Caco-2 (cell line): ENCODE measurements around the gene TMEM235. TPM values are rescaled to one million over a fixed set of nuclear protein-coding genes. Genes with fewer than 3 reads are reported as not detected.

Experiments used
- BruUV-seq: library from RNA; stranded (reverse); fragments of 400-500 nt; replicated peaks from 2 replicates; lab custom pipeline; 2021; lab: Mats Ljungman, UMichigan
- CTCF ChIA-PET: fragments of 300-600 bp; sonication (Branson Sonifier 250); formaldehyde crosslinking; loops from one replicate; lab custom pipeline; 2022; ENCODE audit warnings: antibody characterized with exemption; lab: Charles Lee
- POLR2A ChIA-PET: fragments of 300-600 bp; sonication (Branson Sonifier 250); formaldehyde crosslinking; loops from one replicate; lab custom pipeline; 2022; ENCODE audit warnings: antibody characterized with exemption; lab: Charles Lee
- DNase-seq, 2 experiments: peaks; one replicate each; pipeline versions ENCODE4 v3.0.0 to v3.0.0-alpha.2; 2020 to 2022
- H3K27me3 ChIP-seq: replicated peaks from 2 replicates; pipeline ENCODE4 v1.6.0; 2011; ENCODE audit warnings: low read length; ENCODE audit not compliant: control insufficient read depth, insufficient read depth
- H3K36me3 ChIP-seq: 2 replicates; pipeline ENCODE4 v1.5.1; 2011; ENCODE audit warnings: low read length; ENCODE audit not compliant: control insufficient read depth, insufficient read depth
- H3K4me1 ChIP-seq: fragments of 250-450 bp; sonication (Bioruptor Pico); 2 replicates; pipeline ENCODE4 v1.5.1; 2020; ENCODE audit warnings: mild to moderate bottlenecking
- H3K4me3 ChIP-seq: 2 replicates; pipeline ENCODE4 v1.5.1; 2011; ENCODE audit warnings: low read depth, mild to moderate bottlenecking, control low read depth, low read length
- H3K9me3 ChIP-seq: fragments of 250-450 bp; sonication (Bioruptor Pico); 2 replicates; pipeline ENCODE4 v1.5.1; 2020; ENCODE audit warnings: mild to moderate bottlenecking, moderate library complexity
- H3K27ac Mint-ChIP-seq: one replicate; pipeline ENCODE4 v1.8.0; 2022; ENCODE audit warnings: mixed read lengths; ENCODE audit not compliant: unreplicated experiment
- H3K27me3 Mint-ChIP-seq: one replicate; pipeline ENCODE4 v1.8.0; 2022; ENCODE audit warnings: mixed read lengths; ENCODE audit not compliant: insufficient read depth, unreplicated experiment
- H3K36me3 Mint-ChIP-seq: one replicate; pipeline ENCODE4 v1.8.0; 2022; ENCODE audit warnings: mild to moderate bottlenecking, mixed read lengths; ENCODE audit not compliant: insufficient read depth, unreplicated experiment
- H3K4me1 Mint-ChIP-seq: one replicate; pipeline ENCODE4 v1.8.0; 2022; ENCODE audit warnings: low read depth, mixed read lengths; ENCODE audit not compliant: unreplicated experiment
- H3K4me3 Mint-ChIP-seq: one replicate; pipeline ENCODE4 v1.8.0; 2022; ENCODE audit warnings: mild to moderate bottlenecking, moderate library complexity, mixed read lengths; ENCODE audit not compliant: unreplicated experiment
- H3K9me3 Mint-ChIP-seq: one replicate; pipeline ENCODE4 v1.8.0; 2022; ENCODE audit warnings: mixed read lengths; ENCODE audit not compliant: unreplicated experiment
- CTCF ChIP-seq, 2 experiments: fragments of 200-600 bp in 1 of 2; IDR thresholded peaks; 1 replicate in 1 of 2; 2 replicates in 1 of 2; pipeline versions ENCODE4 v1.5.1 to v1.8.0; 2011 to 2022; ENCODE audit warnings: antibody characterized with exemption in 1 of 2, control low read depth in 1 of 2, inconsistent platforms in 1 of 2, low read depth in 1 of 2, low read length in 1 of 2, mild to moderate bottlenecking in 1 of 2, moderate library complexity in 1 of 2; ENCODE audit not compliant: insufficient read depth in 1 of 2, severe bottlenecking in 1 of 2, unreplicated experiment in 1 of 2
- intact Hi-C: fragments of 100-400 bp; cut with micrococcal nuclease; formaldehyde crosslinking; loops from one replicate; pipeline ENCODE4 v1.10.0; 2022; ENCODE audit not compliant: unreplicated experiment
- total RNA-seq: library from RNA; stranded (reverse); gene quantifications from 2 replicates; pipeline ENCODE4 v1.2.3, GENCODE V29; 2022

TMEM235 gene
- total RNA-seq, 1 experiment from 2014 or later: not detected

- CTCF ChIA-PET: no interaction called here
- H3K4me3 Mint-ChIP-seq: no peak overlapping the region
- H3K4me1 ChIP-seq: no peaks in the 10 kb centered on the region
- no peaks in the 10 kb centered on the region for H3K9me3 ChIP-seq
- POLR2A ChIA-PET: no interaction called here
- TF ChIP-seq CTCF (IDR thresholded peaks at IDR 0.05; ENCODE audit: insufficient read depth in 1 of 2, low read depth in 1 of 2, low read length in 1 of 2, severe bottlenecking in 1 of 2, unreplicated experiment in 1 of 2): no peak
- intact Hi-C loops: no loop called here
- no peak overlapping the region for H3K27ac Mint-ChIP-seq
- H3K4me3 ChIP-seq: no peak overlapping the region
- peaks cover 17% of the 10 kb centered on the region for H3K36me3 Mint-ChIP-seq
- no peaks in the 10 kb centered on the region for H3K27me3 ChIP-seq
- DNase-seq: no peak
- no TSS peak for BruUV-seq
- no peaks in the 10 kb centered on the region for H3K27me3 Mint-ChIP-seq
- H3K4me1 Mint-ChIP-seq: no peaks in the 10 kb centered on the region
- no peaks in the 10 kb centered on the region; the same call in none of the 2 replicates for H3K36me3 ChIP-seq
- no peaks in the 10 kb centered on the region for H3K9me3 Mint-ChIP-seq
Measured at GRCh38 chr17:78211032-78211431, 20.4 kb upstream of the TMEM235 start.

- H3K36me3 ChIP-seq: peaks cover 3% of the 10 kb centered on the region
- intact Hi-C loops: no loop called here
Measured at GRCh38 chr17:78214016-78214705, 17.3 kb upstream of the TMEM235 start, which contains the start of gene BIRC5. Gene BIRC5, plus strand, starts transcription at chr17:78214253. Its CDS starts 64 bp downstream, at chr17:78214317.

GRCh38 chr17:78214706-78215061, 16.7 kb upstream of the TMEM235 start:
- H3K36me3 Mint-ChIP-seq: peaks cover 49% of the 10 kb centered on the region
- Histone ChIP-seq H3K27me3 (no peaks in the 10 kb centered on the region), H3K4me3 (peak overlapping the region; percentile 69), H3K36me3 (peaks cover 3% of the 10 kb centered on the region), H3K4me1 (no peaks in the 10 kb centered on the region), H3K9me3 (no peaks in the 10 kb centered on the region)
- CTCF ChIA-PET: interaction anchor here (1.8 kb wide), 1 partner anchor 28 kb away, joined by 14 read pairs; the partner anchor contains the start of genes AFMID and TK1
- H3K27ac Mint-ChIP-seq: peak overlapping the region; percentile 95
- H3K4me1 Mint-ChIP-seq: no peaks in the 10 kb centered on the region
- intact Hi-C loops: no loop called here
- no peak for TF ChIP-seq CTCF (IDR thresholded peaks at IDR 0.05; ENCODE audit: insufficient read depth in 1 of 2, low read depth in 1 of 2, low read length in 1 of 2, severe bottlenecking in 1 of 2, unreplicated experiment in 1 of 2)
- H3K27me3 Mint-ChIP-seq: no peaks in the 10 kb centered on the region
- DNase-seq: no peak
- no TSS peak for BruUV-seq
- H3K9me3 Mint-ChIP-seq: no peaks in the 10 kb centered on the region
- peak overlapping the region; percentile 94 for H3K4me3 Mint-ChIP-seq
- POLR2A ChIA-PET: no interaction called here

More at GRCh38 chr17:78214016-78214705, 17.3 kb upstream of the TMEM235 start, which contains the start of gene BIRC5:
- H3K27me3 ChIP-seq: no peaks in the 10 kb centered on the region
- TF ChIP-seq CTCF (IDR thresholded peaks at IDR 0.05; ENCODE audit: insufficient read depth in 1 of 2, low read depth in 1 of 2, low read length in 1 of 2, severe bottlenecking in 1 of 2, unreplicated experiment in 1 of 2): no peak
- no peaks in the 10 kb centered on the region for H3K4me1 Mint-ChIP-seq
- TSS peak; percentile 64 for BruUV-seq
- POLR2A ChIA-PET: interaction anchor here (1.4 kb wide), 1 partner anchor 27 kb away, joined by 5 read pairs; the partner anchor contains the start of genes AFMID and TK1
- H3K27me3 Mint-ChIP-seq: no peaks in the 10 kb centered on the region
- CTCF ChIA-PET: interaction anchor here (0.6 to 1.8 kb wide), 2 partner anchors 27 to 128 kb away, joined by 3 to 14 read pairs; partner anchors contain the start of genes AFMID and TK1
- peak; percentile 89 to 95 for DNase-seq
- no peaks in the 10 kb centered on the region for H3K9me3 Mint-ChIP-seq
- H3K4me1 ChIP-seq: no peaks in the 10 kb centered on the region
- no peaks in the 10 kb centered on the region for H3K9me3 ChIP-seq
- H3K4me3 Mint-ChIP-seq: peak within 1 kb of the TSS; percentile 94
- H3K36me3 Mint-ChIP-seq: peaks cover 44% of the 10 kb centered on the region
- peak within 1 kb of the TSS; percentile 95 for H3K27ac Mint-ChIP-seq
- H3K4me3 ChIP-seq: peak within 1 kb of the TSS; percentile 69
